SU-DHL-6 (cell line): ENCODE data around the gene GPX4.

Source experiments
- CTCF ChIP-seq: fragments of 200-600 bp; sonication (generic); IDR thresholded peaks from one replicate; pipeline ENCODE4 v1.5.1; 2017; ENCODE audit warnings: antibody characterized with exemption, mild to moderate bottlenecking, low read length, moderate library complexity; ENCODE audit not compliant: insufficient read depth, poor library complexity, severe bottlenecking
- EZH2phosphoT487 ChIP-seq: fragments of 200-600 bp; sonication (generic), shearing (Covaris generic); conservative IDR thresholded peaks from 2 replicates; pipeline ENCODE4 v1.6.1; 2018; ENCODE audit warnings: mild to moderate bottlenecking, antibody characterized with exemption, low read length, moderate library complexity, mixed read lengths

DNA sequence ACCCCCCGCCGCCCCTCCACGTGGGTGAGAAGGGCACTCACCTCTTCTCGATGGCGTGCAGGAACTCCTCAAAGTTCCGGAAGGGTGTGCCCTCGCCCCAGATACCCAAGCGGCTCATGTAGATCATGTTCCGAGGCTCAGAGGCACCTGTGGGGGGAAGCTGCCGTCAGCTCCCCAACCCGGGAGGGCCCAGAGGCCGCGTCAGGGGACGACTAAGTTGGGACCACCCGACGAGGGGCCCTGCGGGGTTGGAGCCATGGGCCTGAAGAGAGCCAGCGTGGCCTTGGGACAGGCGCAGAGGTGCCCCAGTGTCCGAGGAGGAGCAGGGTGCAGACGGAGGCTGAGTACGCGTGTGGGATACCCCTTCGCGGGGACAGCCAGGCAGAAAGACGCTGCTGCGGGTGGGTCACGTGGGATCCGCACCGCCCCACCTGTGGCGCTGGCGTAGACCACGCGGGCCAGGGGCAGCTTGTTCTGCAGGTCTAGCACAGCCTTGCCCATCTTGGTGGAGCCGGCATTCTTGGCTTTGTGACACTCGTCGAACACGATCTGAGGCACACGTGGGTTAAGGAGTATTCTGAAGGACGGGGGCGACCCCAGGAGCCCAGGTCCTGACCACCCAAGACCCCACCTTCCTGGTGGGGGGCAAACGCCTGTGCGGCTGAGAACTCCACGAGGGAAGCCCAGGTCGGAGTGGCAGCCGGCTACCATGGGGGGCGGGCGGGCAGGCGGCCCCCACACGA lies 15.9 kb downstream of the GPX4 start:
- TF ChIP-seq EZH2phosphoT487, result no peak
- TF ChIP-seq CTCF, result no peak
